Sigmoid colon (tissue), 7 donors: ENCODE measurements around the gene MUC6. TPM values are rescaled to one million over a fixed set of nuclear protein-coding genes. Genes with fewer than 3 reads are reported as not detected.

Experiments used
- DNase-seq: peaks from one replicate; pipeline ENCODE4 v3.0.0-alpha.2; 2019
- H3K27ac ChIP-seq, 4 donors: fragments of 200-600 bp; sonication (generic); one replicate each; pipeline ENCODE4 v1.5.1; 2016 to 2019; ENCODE audit warnings: mild to moderate bottlenecking in 1 of 4
- H3K27me3 ChIP-seq, 3 donors: fragments of 200-600 bp; sonication (generic); one replicate each; pipeline ENCODE4 v1.5.1; 2019; ENCODE audit warnings: mild to moderate bottlenecking in 1 of 3
- H3K36me3 ChIP-seq, 4 donors: fragments of 200-600 bp; sonication (generic); one replicate each; pipeline ENCODE4 v1.5.1; 2016 to 2019
- H3K4me1 ChIP-seq, 4 donors: fragments of 200-600 bp; sonication (generic); one replicate each; pipeline ENCODE4 v1.5.1; 2017 to 2019
- H3K4me3 ChIP-seq, 4 donors: fragments of 200-600 bp; sonication (generic); one replicate each; pipeline ENCODE4 v1.5.1; 2017 to 2019; ENCODE audit warnings: mild to moderate bottlenecking in 2 of 4, moderate library complexity in 1 of 4
- H3K9me3 ChIP-seq, 4 donors: fragments of 200-600 bp in 3 of 4; sonication (generic) in 3 of 4; one replicate each; pipeline versions ENCODE4 v1.5.1 to v1.6.1; 2013 to 2019
- CTCF ChIP-seq, 4 experiments: fragments of 450-650 bp in 3 of 4; fragments of 200-600 bp in 1 of 4; IDR thresholded peaks; one replicate each; pipeline ENCODE4 v1.5.1; 2016 to 2019; ENCODE audit warnings: antibody characterized with exemption in 4 of 4, mild to moderate bottlenecking in 3 of 4, moderate library complexity in 2 of 4
- EP300 ChIP-seq, 4 donors: sonication (generic); formaldehyde crosslinking; IDR thresholded peaks; one replicate each; pipeline ENCODE4 v1.6.1; 2017; ENCODE audit warnings: antibody characterized with exemption in 4 of 4
- POLR2A ChIP-seq, 2 donors: fragments of 450-650 bp; IDR thresholded peaks; one replicate each; pipeline ENCODE4 v1.6.1; 2016; ENCODE audit warnings: antibody characterized with exemption in 2 of 2, mild to moderate bottlenecking in 2 of 2, moderate library complexity in 2 of 2
- POLR2AphosphoS5 ChIP-seq, 4 donors: sonication (generic); formaldehyde crosslinking; IDR thresholded peaks; one replicate each; pipeline ENCODE4 v1.6.1; 2017; ENCODE audit warnings: antibody characterized with exemption in 4 of 4
- WGBS, 2 donors: extraction: QIAGEN DNeasy Blood & Tissue Kit; methylation state at CpG; one replicate each; pipeline ENCODE4 v1.1.7; 2013; 5-methylcytosine and 5-hydroxymethylcytosine counted together
- intact Hi-C: fragments of 100-400 bp; cut with DNase I; formaldehyde crosslinking; loops from one replicate; pipeline ENCODE4 v1.15.1; 2023
- polyA plus RNA-seq, 3 donors: library from polyadenylated mRNA; stranded (reverse); fragments of 200-250 nt; gene quantifications; one replicate each; pipeline ENCODE4 v1.2.3, GENCODE V29; 2013
- total RNA-seq, 4 donors: library from RNA; depleted of rRNA; stranded (reverse); fragments of >200 nt; gene quantifications; one replicate each; pipeline ENCODE4 v1.1.0, GENCODE V29; 2016
- donor health status: healthy with polysubstance abuse.
- donor health status: Bipolar disorder and iron deficiency.
- donor health status: healthy.

The MUC6 gene
- total and polyA plus RNA-seq, 7 donors, result under 0.01 to 0.04 TPM; not detected in 5

GRCh38 chr11:1015064-1015463 is 21.5 kb downstream of the MUC6 start:
- no peak overlapping the region for H3K4me3 ChIP-seq
- no peak overlapping the region for H3K27ac ChIP-seq
- H3K4me1 ChIP-seq, result no peaks in the 10 kb centered on the region
- no peak for TF ChIP-seq EP300 (IDR thresholded peaks at IDR 0.05)
- no peak for TF ChIP-seq POLR2AphosphoS5 (IDR thresholded peaks at IDR 0.05)
- TF ChIP-seq POLR2A (IDR thresholded peaks at IDR 0.05), result no peak
- no peak for TF ChIP-seq CTCF (IDR thresholded peaks at IDR 0.05)
- no peak for DNase-seq
- no peaks in the 10 kb centered on the region for H3K9me3 ChIP-seq
- WGBS, 2 donors, result 97% methylated on average over 7 of the region's 7 CpGs
- peaks cover 9 to 27% (median 20%) of the 10 kb centered on the region in 4 donors for H3K36me3 ChIP-seq
- intact Hi-C loops, result no loop called here
- no peaks in the 10 kb centered on the region for H3K27me3 ChIP-seq

GRCh38 chr11:1014276-1014675 is 22.2 kb downstream of the MUC6 start:
- no peaks in the 10 kb centered on the region for H3K27me3 ChIP-seq
- TF ChIP-seq CTCF (IDR thresholded peaks at IDR 0.05) (no peak), POLR2AphosphoS5 (IDR thresholded peaks at IDR 0.05) (no peak), EP300 (IDR thresholded peaks at IDR 0.05) (no peak), POLR2A (IDR thresholded peaks at IDR 0.05) (no peak)
- H3K4me1 ChIP-seq, result no peaks in the 10 kb centered on the region
- intact Hi-C loops, result no loop called here
- H3K36me3 ChIP-seq, result peaks cover 9 to 35% (median 28%) of the 10 kb centered on the region in 4 donors
- H3K27ac ChIP-seq, result no peak overlapping the region
- no peak overlapping the region for H3K4me3 ChIP-seq
- no peak for DNase-seq
- no peaks in the 10 kb centered on the region for H3K9me3 ChIP-seq
- WGBS, 2 donors, result 90 to 92% methylated on average over 14 of the region's 14 CpGs

- DNase-seq, result no peak
- intact Hi-C loops, result no loop called here
- peaks cover 9 to 42% (median 34%) of the 10 kb centered on the region in 4 donors for H3K36me3 ChIP-seq
- no peak overlapping the region for H3K4me3 ChIP-seq
- no peaks in the 10 kb centered on the region for H3K27me3 ChIP-seq
- H3K27ac ChIP-seq, result no peak overlapping the region
- no peaks in the 10 kb centered on the region for H3K4me1 ChIP-seq
- TF ChIP-seq CTCF (IDR thresholded peaks at IDR 0.05), result no peak
- no peak for TF ChIP-seq POLR2A (IDR thresholded peaks at IDR 0.05)
- TF ChIP-seq EP300 (IDR thresholded peaks at IDR 0.05), result no peak
- no peak for TF ChIP-seq POLR2AphosphoS5 (IDR thresholded peaks at IDR 0.05)
- H3K9me3 ChIP-seq, result no peaks in the 10 kb centered on the region
- 93 to 94% methylated on average over 12 of the region's 12 CpGs for WGBS, 2 donors
Observed at GRCh38 chr11:1013631-1013935, 22.9 kb downstream of the MUC6 start.

GRCh38 chr11:1012740-1013630 is 23.5 kb downstream of the MUC6 start:
- intact Hi-C loops, result no loop called here
- H3K4me1 ChIP-seq, result no peaks in the 10 kb centered on the region
- no peaks in the 10 kb centered on the region for H3K9me3 ChIP-seq
- no peak for DNase-seq
- 86 to 88% methylated on average over 28 of the region's 28 CpGs for WGBS, 2 donors
- TF ChIP-seq POLR2AphosphoS5 (IDR thresholded peaks at IDR 0.05), result no peak
- no peak for TF ChIP-seq POLR2A (IDR thresholded peaks at IDR 0.05)
- TF ChIP-seq CTCF (IDR thresholded peaks at IDR 0.05), result no peak
- no peak for TF ChIP-seq EP300 (IDR thresholded peaks at IDR 0.05)
- H3K27ac ChIP-seq, result no peak overlapping the region
- no peaks in the 10 kb centered on the region for H3K27me3 ChIP-seq
- H3K4me3 ChIP-seq, result no peak overlapping the region
- peaks cover 9 to 48% (median 38%) of the 10 kb centered on the region in 4 donors for H3K36me3 ChIP-seq
